H1 (cell line): ENCODE data around the gene CLIC3. TPM values are rescaled to one million over a fixed set of nuclear protein-coding genes. Genes with fewer than 3 reads are reported as not detected.
"Not testable (repeated sequence)": the region's sequence is repeated elsewhere in the genome, so short reads cannot be mapped to it uniquely, and the experiment has no call there.

ENCODE experiments used
- CTCF ChIA-PET: fragments of 300-600 bp; sonication (Branson Sonifier 250); formaldehyde crosslinking; loops from one replicate; lab custom pipeline; 2021; ENCODE audit not compliant: partially characterized antibody; lab: Charles Lee
- POLR2A ChIA-PET: fragments of 300-600 bp; sonication (Branson Sonifier 250); formaldehyde crosslinking; loops from one replicate; lab custom pipeline; 2021; ENCODE audit warnings: inconsistent platforms; ENCODE audit not compliant: partially characterized antibody; lab: Charles Lee
- DNase-seq, 2 experiments: peaks; one replicate each; pipeline versions ENCODE4 v3.0.0 to v3.0.0-alpha.2; 2010 to 2022; ENCODE audit warnings: low spot score in 2 of 2, low read depth in 1 of 2, mixed read lengths in 1 of 2
- FAIRE-seq: peaks from 2 replicates; lab custom pipeline; 2011; peaks lifted over from hg19 to GRCh38; lab: Jason Lieb, UNC
- H2AFZ ChIP-seq: 2 replicates; pipeline ENCODE4 v1.8.1; 2012; ENCODE audit warnings: low read length, inconsistent platforms
- H2AK5ac ChIP-seq: 2 replicates; pipeline ENCODE4 v1.6.1; 2013; ENCODE audit warnings: low read depth, low read length
- H2BK120ac ChIP-seq: replicated peaks from 2 replicates; pipeline ENCODE3; 2013; ENCODE audit warnings: low read depth, low read length, inconsistent platforms
- H2BK12ac ChIP-seq: 2 replicates; pipeline ENCODE4 v1.6.1; 2013; ENCODE audit warnings: low read depth, low read length
- H2BK15ac ChIP-seq: 2 replicates; pipeline ENCODE4 v1.6.1; 2013; ENCODE audit warnings: low read length
- H2BK20ac ChIP-seq: 2 replicates; pipeline ENCODE4 v1.6.1; 2013; ENCODE audit warnings: low read length
- H2BK5ac ChIP-seq: 2 replicates; pipeline ENCODE4 v1.6.1; 2013; ENCODE audit warnings: low read depth, low read length
- H3K14ac ChIP-seq: 2 replicates; pipeline ENCODE4 v1.6.1; 2013; ENCODE audit warnings: inconsistent platforms; ENCODE audit not compliant: insufficient read length
- H3K18ac ChIP-seq: 2 replicates; pipeline ENCODE4 v1.6.1; 2013; ENCODE audit warnings: low read length; ENCODE audit errors: extremely low read depth
- H3K23ac ChIP-seq: 2 replicates; pipeline ENCODE4 v1.6.1; 2013; ENCODE audit warnings: inconsistent platforms; ENCODE audit not compliant: insufficient read length
- H3K23me2 ChIP-seq: 2 replicates; pipeline ENCODE4 v1.6.1; 2013; ENCODE audit warnings: low read depth, low read length
- H3K27ac ChIP-seq: 2 replicates; pipeline ENCODE4 v1.6.1; 2011; ENCODE audit warnings: low read depth, low read length, inconsistent platforms
- H3K27me3 ChIP-seq, 4 experiments: replicated peaks in 1 of 4; 1 replicate in 1 of 4; 2 replicates in 3 of 4; pipeline versions ENCODE4 v1.6.1 to v1.8.1; 2011 to 2013; ENCODE audit warnings: low read length in 3 of 4, mild to moderate bottlenecking in 3 of 4, inconsistent platforms in 2 of 4, mixed read lengths in 2 of 4, moderate library complexity in 1 of 4; ENCODE audit not compliant: control insufficient read depth in 3 of 4, insufficient read depth in 3 of 4; ENCODE audit errors: extremely low read depth in 1 of 4
- H3K36me3 ChIP-seq, 4 experiments: 2 replicates each; pipeline versions ENCODE4 v1.6.1 to v1.8.1; 2011 to 2013; ENCODE audit warnings: mild to moderate bottlenecking in 4 of 4, low read length in 3 of 4, moderate library complexity in 2 of 4, control low read depth in 1 of 4, inconsistent platforms in 1 of 4; ENCODE audit not compliant: insufficient read depth in 4 of 4, control insufficient read depth in 2 of 4
- H3K4ac ChIP-seq: replicated peaks from 2 replicates; pipeline ENCODE3; 2013; ENCODE audit warnings: low read length, low read depth, mixed read lengths, inconsistent platforms; ENCODE audit not compliant: insufficient read length
- H3K4me1 ChIP-seq, 4 experiments: replicated peaks in 1 of 4; 1 replicate in 1 of 4; 2 replicates in 3 of 4; pipeline versions ENCODE4 v1.6.1 to v1.8.1; 2011 to 2013; ENCODE audit warnings: low read length in 3 of 4, inconsistent platforms in 2 of 4, mixed read lengths in 1 of 4; ENCODE audit not compliant: insufficient read depth in 4 of 4, control insufficient read depth in 3 of 4
- H3K4me2 ChIP-seq, 2 experiments: 2 replicates each; pipeline versions ENCODE4 v1.6.1 to v1.8.1; 2011 to 2013; ENCODE audit warnings: low read depth in 2 of 2, low read length in 2 of 2, control low read depth in 1 of 2, inconsistent platforms in 1 of 2, mild to moderate bottlenecking in 1 of 2; ENCODE audit not compliant: insufficient read depth in 1 of 2
- H3K4me3 ChIP-seq, 4 experiments: fragments of 200-600, 300-600 bp in 1 of 4; sonication (generic), shearing (Covaris generic), sonication (Bioruptor Twin) in 1 of 4; 2 replicates each; pipeline versions ENCODE4 v1.5.1 to v1.8.1; 2011 to 2016; ENCODE audit warnings: low read length in 4 of 4, low read depth in 3 of 4, control low read depth in 2 of 4, inconsistent platforms in 2 of 4, mild to moderate bottlenecking in 2 of 4, mixed read lengths in 1 of 4, moderate library complexity in 1 of 4; ENCODE audit not compliant: insufficient read depth in 2 of 4; ENCODE audit errors: extremely low read depth in 1 of 4
- H3K56ac ChIP-seq: replicated peaks from 2 replicates; pipeline ENCODE3; 2013; ENCODE audit warnings: low read depth, mild to moderate bottlenecking, mixed read lengths, low read length, inconsistent platforms; ENCODE audit not compliant: insufficient read length
- H3K79me1 ChIP-seq: 2 replicates; pipeline ENCODE4 v1.6.1; 2013; ENCODE audit warnings: low read depth, low read length, control low read depth
- H3K79me2 ChIP-seq, 2 experiments: 2 replicates each; pipeline versions ENCODE4 v1.6.1 to v1.8.1; 2012 to 2013; ENCODE audit warnings: low read length in 2 of 2, mild to moderate bottlenecking in 2 of 2, inconsistent platforms in 1 of 2; ENCODE audit not compliant: insufficient read depth in 2 of 2, control insufficient read depth in 1 of 2
- H3K9ac ChIP-seq, 4 experiments: replicated peaks in 1 of 4; 1 replicate in 1 of 4; 2 replicates in 3 of 4; pipeline versions ENCODE4 v1.6.1 to v1.8.1; 2011 to 2013; ENCODE audit warnings: low read depth in 3 of 4, low read length in 3 of 4, control low read depth in 2 of 4, mild to moderate bottlenecking in 2 of 4, moderate library complexity in 2 of 4, inconsistent platforms in 1 of 4; ENCODE audit errors: extremely low read depth in 1 of 4
- H3K9me3 ChIP-seq, 2 experiments: 2 replicates each; pipeline versions ENCODE4 v1.6.1 to v1.8.1; 2012 to 2013; ENCODE audit warnings: mild to moderate bottlenecking in 2 of 2, moderate library complexity in 2 of 2, control low read depth in 1 of 2, inconsistent platforms in 1 of 2, low read depth in 1 of 2, low read length in 1 of 2, mixed read lengths in 1 of 2; ENCODE audit not compliant: insufficient read depth in 2 of 2
- H4K20me1 ChIP-seq, 2 experiments: replicated peaks in 1 of 2; 2 replicates each; pipeline versions ENCODE3 to v1.8.1; 2011 to 2013; ENCODE audit warnings: inconsistent platforms in 2 of 2, low read length in 2 of 2, mild to moderate bottlenecking in 1 of 2; ENCODE audit not compliant: insufficient read depth in 2 of 2, control insufficient read depth in 1 of 2
- H4K5ac ChIP-seq: 2 replicates; pipeline ENCODE4 v1.6.1; 2013; ENCODE audit warnings: low read length, low read depth, mixed read lengths, inconsistent platforms; ENCODE audit not compliant: insufficient read length
- H4K8ac ChIP-seq: 2 replicates; pipeline ENCODE4 v1.8.0; 2013; ENCODE audit warnings: mild to moderate bottlenecking, moderate library complexity, low read length, inconsistent platforms; ENCODE audit not compliant: insufficient read depth; ENCODE audit errors: extremely low read depth
- H4K91ac ChIP-seq: replicated peaks from 2 replicates; pipeline ENCODE3; 2013; ENCODE audit warnings: low read length, mixed read lengths, inconsistent platforms; ENCODE audit not compliant: insufficient read length
- WGBS, 2 experiments: shearing (Covaris generic) in 1 of 2; methylation state at CpG; one replicate each; pipeline versions ENCODE4 v1.1.6 to v1.1.7; 2013 to 2015; ENCODE audit warnings: low lambda C conversion rate in 2 of 2, mixed read lengths in 2 of 2, inconsistent platforms in 1 of 2, low coverage in 1 of 2, missing lambda C conversion rate in 1 of 2; ENCODE audit not compliant: insufficient replicate concordance in 2 of 2, insufficient coverage in 1 of 2, insufficient read length in 1 of 2; ENCODE audit errors: extremely low coverage in 1 of 2, missing lambda C conversion rate in 1 of 2; 5-methylcytosine and 5-hydroxymethylcytosine counted together
- polyA plus RNA-seq, 7 experiments: library from polyadenylated mRNA; depleted of rRNA in 3 of 7; stranded (reverse) in 5 of 7; unstranded in 2 of 7; fragments of >200 nt in 5 of 7; fragments of 200-250 nt in 2 of 7; gene quantifications; 1 replicate in 5 of 7; 2 replicates in 1 of 7; 4 replicates in 1 of 7; pipeline versions ENCODE4 v1.2.1 to v1.2.3, GENCODE V29; 2011 to 2013; ENCODE audit warnings: missing spikeins in 2 of 7, mixed read lengths in 2 of 7
- total RNA-seq: library from RNA; stranded (reverse); fragmentation: NEBNext Ultra II Directional; extraction: Animal tissue kit (Norgen Biotek cat#: 25700); gene quantifications from 2 replicates; pipeline ENCODE4 v1.2.1, GENCODE V29; 2021

CLIC3 gene
- total and polyA plus RNA-seq, 2 of the 8 experiments (the other 6 are each of a cell fraction or from before 2014, with no cell fraction given), result 0.12 TPM; not detected in 1

DNA sequence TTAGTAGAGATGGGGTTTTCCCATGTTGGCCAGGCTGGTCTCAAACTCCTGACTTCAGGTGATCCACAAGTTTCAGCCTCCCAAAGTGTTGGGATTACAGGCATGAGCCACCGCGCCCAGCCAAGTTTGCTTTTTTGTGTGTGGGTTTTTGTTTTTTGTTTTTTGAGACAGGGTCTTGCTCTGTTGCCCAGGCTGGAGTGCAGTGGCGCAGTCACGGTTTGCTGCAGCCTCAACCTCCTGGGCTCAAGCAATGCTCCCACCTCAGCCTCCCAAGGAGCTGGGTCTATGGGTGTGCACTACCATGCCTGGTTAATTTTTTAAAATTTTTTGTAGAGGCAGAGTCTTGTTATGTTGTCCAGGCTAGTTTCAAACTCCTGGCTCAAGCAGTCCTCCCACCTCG lies 37.1 kb upstream of the CLIC3 start:
- H4K91ac ChIP-seq, H2BK15ac ChIP-seq, H4K8ac ChIP-seq, H3K4me1 ChIP-seq, H2AFZ ChIP-seq, H3K9me3 ChIP-seq, H3K27me3 ChIP-seq, H3K4ac ChIP-seq, H2AK5ac ChIP-seq, H3K79me2 ChIP-seq, POLR2A ChIA-PET, H2BK12ac ChIP-seq, H4K5ac ChIP-seq, H3K27ac ChIP-seq, H2BK120ac ChIP-seq, DNase-seq, FAIRE-seq, H3K18ac ChIP-seq, H3K23ac ChIP-seq, H3K56ac ChIP-seq, H3K9ac ChIP-seq, H3K79me1 ChIP-seq, H4K20me1 ChIP-seq, H2BK5ac ChIP-seq, H3K4me2 ChIP-seq, H3K23me2 ChIP-seq, H3K36me3 ChIP-seq, H3K14ac ChIP-seq, H2BK20ac ChIP-seq, H3K4me3 ChIP-seq: not testable (repeated sequence)
- CTCF ChIA-PET, result interaction anchor here (0.7 to 4.2 kb wide), 7 partner anchors 8 to 262 kb away, joined by 3 to 65 read pairs (median 21); partner anchors contain the start of genes LCN12, PTGDS and SAPCD2
- 95% methylated on average over 5 of the region's 5 CpGs; no CpG with 5 or more reads in 1 of the 2 experiments for WGBS, 2 experiments
